Calu3 (cell line): ENCODE data around the gene KCNA5. TPM values are rescaled to one million over a fixed set of nuclear protein-coding genes. Genes with fewer than 3 reads are reported as not detected.

Source experiments
- BruUV-seq: library from RNA; stranded (reverse); fragments of 400-500 nt; replicated peaks from 2 replicates; lab custom pipeline; 2021; lab: Mats Ljungman, UMichigan
- CTCF ChIA-PET: fragments of 300-600 bp; sonication (Branson Sonifier 250); formaldehyde crosslinking; loops from one replicate; lab custom pipeline; 2022; ENCODE audit warnings: antibody characterized with exemption; lab: Charles Lee
- DNase-seq: peaks from one replicate; pipeline ENCODE4 v3.0.0; 2022
- H3K27ac Mint-ChIP-seq: one replicate; pipeline ENCODE4 v1.8.0; 2022; ENCODE audit warnings: mixed read lengths; ENCODE audit not compliant: unreplicated experiment
- H3K27me3 Mint-ChIP-seq: one replicate; pipeline ENCODE4 v1.8.0; 2022; ENCODE audit warnings: mixed read lengths; ENCODE audit not compliant: unreplicated experiment
- H3K36me3 Mint-ChIP-seq: one replicate; pipeline ENCODE4 v1.8.0; 2022; ENCODE audit warnings: mild to moderate bottlenecking, moderate library complexity, mixed read lengths; ENCODE audit not compliant: insufficient read depth, unreplicated experiment
- H3K4me1 Mint-ChIP-seq: one replicate; pipeline ENCODE4 v1.8.0; 2022; ENCODE audit warnings: mild to moderate bottlenecking, low read depth, mixed read lengths; ENCODE audit not compliant: unreplicated experiment
- H3K4me3 Mint-ChIP-seq: one replicate; pipeline ENCODE4 v1.8.0; 2022; ENCODE audit warnings: mild to moderate bottlenecking, low read depth, moderate library complexity, mixed read lengths; ENCODE audit not compliant: unreplicated experiment
- H3K9me3 Mint-ChIP-seq: one replicate; pipeline ENCODE4 v1.8.0; 2022; ENCODE audit warnings: low read depth, mixed read lengths; ENCODE audit not compliant: unreplicated experiment
- CTCF ChIP-seq: fragments of 200-600 bp; IDR thresholded peaks from one replicate; pipeline ENCODE4 v1.8.0; 2022; ENCODE audit warnings: antibody characterized with exemption; ENCODE audit not compliant: unreplicated experiment
- intact Hi-C: fragments of 100-400 bp; cut with micrococcal nuclease; formaldehyde crosslinking; loops from one replicate; pipeline ENCODE4 v1.10.0; 2022; ENCODE audit not compliant: unreplicated experiment
- total RNA-seq: library from RNA; stranded (reverse); gene quantifications from 2 replicates; pipeline ENCODE4 v1.2.3, GENCODE V29; 2022

The KCNA5 gene
- total RNA-seq, 1 experiment from 2014 or later = not detected

GRCh38 chr12:5050542-5050941, 6.9 kb downstream of the KCNA5 start:
- no TSS peak for BruUV-seq
- CTCF ChIA-PET = no interaction called here
- H3K27me3 Mint-ChIP-seq = peaks cover 30% of the 10 kb centered on the region
- no peak overlapping the region for H3K4me3 Mint-ChIP-seq
- H3K27ac Mint-ChIP-seq = no peak overlapping the region
- intact Hi-C loops = no loop called here
- no peak for TF ChIP-seq CTCF
- no peaks in the 10 kb centered on the region for H3K4me1 Mint-ChIP-seq
- H3K36me3 Mint-ChIP-seq = no peaks in the 10 kb centered on the region
- no peaks in the 10 kb centered on the region for H3K9me3 Mint-ChIP-seq
- DNase-seq = no peak

DNA sequence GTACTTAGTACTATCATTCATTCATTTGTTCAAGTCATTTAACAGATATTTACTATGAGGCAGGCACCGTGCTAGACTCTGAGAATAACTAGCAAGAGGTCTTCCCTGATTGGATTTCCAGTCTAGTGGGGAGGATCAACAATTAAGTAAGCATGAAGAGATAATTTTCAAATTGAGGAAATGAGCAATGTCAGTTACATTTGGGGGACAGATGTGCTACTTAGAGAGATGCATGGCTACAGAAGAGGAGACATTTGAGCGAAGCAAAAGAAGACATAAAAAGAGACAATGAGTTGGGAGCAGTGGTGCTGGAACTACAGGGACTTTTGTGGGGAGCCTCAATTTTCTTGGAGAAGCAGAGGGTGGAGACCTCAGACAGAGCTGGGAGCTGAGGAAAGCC, 7.7 kb downstream of the KCNA5 start:
- Mint-ChIP-seq H3K27ac (no peak overlapping the region), H3K4me1 (no peaks in the 10 kb centered on the region), H3K9me3 (no peaks in the 10 kb centered on the region), H3K36me3 (no peaks in the 10 kb centered on the region), H3K4me3 (no peak overlapping the region), H3K27me3 (peaks cover 36% of the 10 kb centered on the region)
- no peak for TF ChIP-seq CTCF
- BruUV-seq = no TSS peak
- intact Hi-C loops = no loop called here
- CTCF ChIA-PET = no interaction called here
- DNase-seq = no peak

- Mint-ChIP-seq H3K9me3 (no peaks in the 10 kb centered on the region), H3K27ac (no peak overlapping the region), H3K36me3 (no peaks in the 10 kb centered on the region), H3K27me3 (peaks cover 42% of the 10 kb centered on the region), H3K4me1 (no peaks in the 10 kb centered on the region), H3K4me3 (no peak overlapping the region)
- CTCF ChIA-PET = no interaction called here
- no peak for TF ChIP-seq CTCF
- intact Hi-C loops = no loop called here
- DNase-seq = no peak
- BruUV-seq = no TSS peak
Measured at GRCh38 chr12:5051913-5052312, 8.2 kb downstream of the KCNA5 start.

DNA sequence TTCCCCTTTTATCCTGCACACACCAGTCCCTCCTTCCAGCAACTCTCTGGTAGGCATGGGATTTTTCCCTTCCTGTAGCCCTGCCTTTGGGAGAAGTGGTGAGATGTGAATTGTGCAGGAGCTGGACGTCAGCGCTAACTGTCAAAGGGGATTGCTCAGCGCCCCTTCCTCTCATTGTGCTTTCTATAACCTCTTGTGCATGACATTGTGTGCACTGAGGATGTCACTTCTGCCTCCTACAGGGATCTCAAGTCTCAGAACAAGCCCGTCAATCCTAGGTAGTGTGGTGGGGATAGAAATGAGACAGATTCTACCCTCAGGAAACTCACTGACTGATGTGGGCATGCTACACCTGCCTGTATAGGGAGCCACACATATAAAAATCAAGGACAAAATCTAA, 8.7 kb downstream of the KCNA5 start:
- DNase-seq = no peak
- BruUV-seq = no TSS peak
- no peak for TF ChIP-seq CTCF
- CTCF ChIA-PET = no interaction called here
- Mint-ChIP-seq H3K4me3 (no peak overlapping the region), H3K36me3 (no peaks in the 10 kb centered on the region), H3K27me3 (peaks cover 46% of the 10 kb centered on the region), H3K9me3 (no peaks in the 10 kb centered on the region), H3K27ac (no peak overlapping the region), H3K4me1 (no peaks in the 10 kb centered on the region)
- intact Hi-C loops = no loop called here
